GM23338 (cell line): ENCODE data around the gene PCSK7. TPM values are rescaled to one million over a fixed set of nuclear protein-coding genes. Genes with fewer than 3 reads are reported as not detected.

Source experiments
- CREB1 ChIP-seq: fragments of 250-450 bp; sonication (Bioruptor Pico); IDR thresholded peaks from 2 replicates; pipeline ENCODE4 v1.5.0; 2020; ENCODE audit warnings: low read depth, mild to moderate bottlenecking, moderate library complexity
- EZH2 ChIP-seq: fragments of 200-600 bp; sonication (generic); IDR thresholded peaks from one replicate; pipeline ENCODE4 v1.8.0; 2017; ENCODE audit warnings: antibody characterized with exemption, mild to moderate bottlenecking, low read depth; ENCODE audit not compliant: unreplicated experiment
- EZH2phosphoT487 ChIP-seq: fragments of 200-600 bp; sonication (generic); IDR thresholded peaks from one replicate; pipeline ENCODE4 v1.8.1; 2018; ENCODE audit warnings: antibody characterized with exemption; ENCODE audit not compliant: unreplicated experiment
- JUNB ChIP-seq: IDR thresholded peaks from one replicate; pipeline ENCODE4 v1.6.1; 2016; ENCODE audit warnings: antibody characterized with exemption; ENCODE audit not compliant: unreplicated experiment
- NANOG ChIP-seq: IDR thresholded peaks from 2 replicates; pipeline ENCODE4 v1.6.1; 2016; ENCODE audit warnings: antibody characterized with exemption, borderline replicate concordance
- POLR2AphosphoS5 ChIP-seq: IDR thresholded peaks from 2 replicates; pipeline ENCODE4 v1.6.1; 2016; ENCODE audit warnings: antibody characterized with exemption, low read depth
- STAT1 ChIP-seq: IDR thresholded peaks from one replicate; pipeline ENCODE4 v1.6.1; 2016; ENCODE audit warnings: antibody characterized with exemption; ENCODE audit not compliant: unreplicated experiment
- ZNF462 ChIP-seq: fragments of 250-450 bp; sonication (Bioruptor Pico); IDR thresholded peaks from 2 replicates; pipeline ENCODE4 v1.5.0; 2020; ENCODE audit warnings: mild to moderate bottlenecking, moderate library complexity
- polyA plus RNA-seq: library from polyadenylated mRNA; unstranded; fragments of >200 nt; fragmentation: Nextera tagmentation; extraction: Ambion mirVana; gene quantifications from 2 replicates; pipeline ENCODE4 v1.2.1, GENCODE V29; 2016
- total RNA-seq: library from RNA; depleted of rRNA; stranded (reverse); fragments of >200 nt; shearing (Covaris generic); gene quantifications from 2 replicates; pipeline ENCODE4 v1.2.3, GENCODE V29; 2014
- TF ChIP-seq, protein P1 (sequence below): IDR thresholded peaks from one replicate; pipeline ENCODE4 v1.6.1; 2018; ENCODE audit warnings: antibody characterized with exemption; ENCODE audit not compliant: unreplicated experiment
- TF ChIP-seq, protein P2 (sequence below), 2 experiments: fragments of 200-600 bp in 1 of 2; sonication (generic) in 1 of 2; conservative IDR thresholded peaks; 2 replicates each; pipeline versions ENCODE4 v1.5.1 to v1.6.1; 2016 to 2017; ENCODE audit warnings: antibody characterized with exemption in 2 of 2, low read depth in 2 of 2, mild to moderate bottlenecking in 2 of 2, moderate library complexity in 1 of 2

Gene PCSK7
- total and polyA plus RNA-seq, 2 experiments from 2014 or later: 12.4 to 46.4 TPM

DNA sequence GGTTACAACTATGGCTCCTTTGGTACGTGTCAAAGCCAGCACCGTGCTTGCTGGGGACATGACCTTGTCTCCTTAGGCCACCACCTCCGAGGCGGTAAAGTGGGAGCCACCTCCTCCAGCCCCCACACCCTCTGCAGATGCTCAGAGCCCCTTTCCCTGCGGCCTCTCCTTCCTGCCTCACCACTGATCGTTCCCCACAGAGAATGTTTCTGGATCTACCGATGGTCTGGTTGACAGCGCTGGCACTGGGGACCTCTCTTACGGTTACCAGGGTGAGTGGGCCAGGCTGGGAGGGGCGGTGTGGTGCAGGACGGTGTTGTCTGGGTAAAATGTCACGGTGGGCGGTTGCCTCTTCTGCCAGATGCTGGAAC, 44.5 kb downstream of the PCSK7 start (continued):
- TF ChIP-seq ZNF462 (CRISPR knock-in tag): no peak
- TF ChIP-seq, protein P1, sequence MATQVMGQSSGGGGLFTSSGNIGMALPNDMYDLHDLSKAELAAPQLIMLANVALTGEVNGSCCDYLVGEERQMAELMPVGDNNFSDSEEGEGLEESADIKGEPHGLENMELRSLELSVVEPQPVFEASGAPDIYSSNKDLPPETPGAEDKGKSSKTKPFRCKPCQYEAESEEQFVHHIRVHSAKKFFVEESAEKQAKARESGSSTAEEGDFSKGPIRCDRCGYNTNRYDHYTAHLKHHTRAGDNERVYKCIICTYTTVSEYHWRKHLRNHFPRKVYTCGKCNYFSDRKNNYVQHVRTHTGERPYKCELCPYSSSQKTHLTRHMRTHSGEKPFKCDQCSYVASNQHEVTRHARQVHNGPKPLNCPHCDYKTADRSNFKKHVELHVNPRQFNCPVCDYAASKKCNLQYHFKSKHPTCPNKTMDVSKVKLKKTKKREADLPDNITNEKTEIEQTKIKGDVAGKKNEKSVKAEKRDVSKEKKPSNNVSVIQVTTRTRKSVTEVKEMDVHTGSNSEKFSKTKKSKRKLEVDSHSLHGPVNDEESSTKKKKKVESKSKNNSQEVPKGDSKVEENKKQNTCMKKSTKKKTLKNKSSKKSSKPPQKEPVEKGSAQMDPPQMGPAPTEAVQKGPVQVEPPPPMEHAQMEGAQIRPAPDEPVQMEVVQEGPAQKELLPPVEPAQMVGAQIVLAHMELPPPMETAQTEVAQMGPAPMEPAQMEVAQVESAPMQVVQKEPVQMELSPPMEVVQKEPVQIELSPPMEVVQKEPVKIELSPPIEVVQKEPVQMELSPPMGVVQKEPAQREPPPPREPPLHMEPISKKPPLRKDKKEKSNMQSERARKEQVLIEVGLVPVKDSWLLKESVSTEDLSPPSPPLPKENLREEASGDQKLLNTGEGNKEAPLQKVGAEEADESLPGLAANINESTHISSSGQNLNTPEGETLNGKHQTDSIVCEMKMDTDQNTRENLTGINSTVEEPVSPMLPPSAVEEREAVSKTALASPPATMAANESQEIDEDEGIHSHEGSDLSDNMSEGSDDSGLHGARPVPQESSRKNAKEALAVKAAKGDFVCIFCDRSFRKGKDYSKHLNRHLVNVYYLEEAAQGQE: no peak
- no peak for TF ChIP-seq EZH2phosphoT487
- TF ChIP-seq JUNB: no peak
- TF ChIP-seq CREB1 (CRISPR knock-in tag): no peak
- TF ChIP-seq, protein P2, sequence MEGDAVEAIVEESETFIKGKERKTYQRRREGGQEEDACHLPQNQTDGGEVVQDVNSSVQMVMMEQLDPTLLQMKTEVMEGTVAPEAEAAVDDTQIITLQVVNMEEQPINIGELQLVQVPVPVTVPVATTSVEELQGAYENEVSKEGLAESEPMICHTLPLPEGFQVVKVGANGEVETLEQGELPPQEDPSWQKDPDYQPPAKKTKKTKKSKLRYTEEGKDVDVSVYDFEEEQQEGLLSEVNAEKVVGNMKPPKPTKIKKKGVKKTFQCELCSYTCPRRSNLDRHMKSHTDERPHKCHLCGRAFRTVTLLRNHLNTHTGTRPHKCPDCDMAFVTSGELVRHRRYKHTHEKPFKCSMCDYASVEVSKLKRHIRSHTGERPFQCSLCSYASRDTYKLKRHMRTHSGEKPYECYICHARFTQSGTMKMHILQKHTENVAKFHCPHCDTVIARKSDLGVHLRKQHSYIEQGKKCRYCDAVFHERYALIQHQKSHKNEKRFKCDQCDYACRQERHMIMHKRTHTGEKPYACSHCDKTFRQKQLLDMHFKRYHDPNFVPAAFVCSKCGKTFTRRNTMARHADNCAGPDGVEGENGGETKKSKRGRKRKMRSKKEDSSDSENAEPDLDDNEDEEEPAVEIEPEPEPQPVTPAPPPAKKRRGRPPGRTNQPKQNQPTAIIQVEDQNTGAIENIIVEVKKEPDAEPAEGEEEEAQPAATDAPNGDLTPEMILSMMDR (conservative IDR thresholded peaks at IDR 0.05; ENCODE audit: low read depth in 2 of 2): no peak
- no peak for TF ChIP-seq STAT1
- TF ChIP-seq NANOG: no peak
- TF ChIP-seq POLR2AphosphoS5: no peak
- TF ChIP-seq EZH2: no peak
